Spleen (tissue), 7 donors: ENCODE measurements around the gene IZUMO4.

Experiments
- POLR2A ChIP-seq, 3 donors: fragments of 450-650 bp; IDR thresholded peaks; one replicate each; pipeline ENCODE4 v1.5.1; 2017; ENCODE audit warnings: antibody characterized with exemption in 3 of 3, mild to moderate bottlenecking in 1 of 3
- TF ChIP-seq, protein P1 (sequence below), 11 experiments: fragments of 200-600 bp in 7 of 11; fragments of 450-650 bp in 4 of 11; sonication (generic) in 4 of 11; IDR thresholded peaks in 8 of 11; conservative IDR thresholded peaks in 3 of 11; 1 replicate in 7 of 11; 2 replicates in 4 of 11; pipeline versions ENCODE4 v1.4.0 to v1.8.0; 2016 to 2021; ENCODE audit warnings: antibody characterized with exemption in 11 of 11, inconsistent platforms in 4 of 11, mild to moderate bottlenecking in 1 of 11
- donor health status: DM: no; HTN: no; CAD: no; lungs with moderate emphysema.
- donor health status: DM: no; HTN: no; CAD: no.
- donor health status: DM: no; HTN: no; CAD: no.

DNA sequence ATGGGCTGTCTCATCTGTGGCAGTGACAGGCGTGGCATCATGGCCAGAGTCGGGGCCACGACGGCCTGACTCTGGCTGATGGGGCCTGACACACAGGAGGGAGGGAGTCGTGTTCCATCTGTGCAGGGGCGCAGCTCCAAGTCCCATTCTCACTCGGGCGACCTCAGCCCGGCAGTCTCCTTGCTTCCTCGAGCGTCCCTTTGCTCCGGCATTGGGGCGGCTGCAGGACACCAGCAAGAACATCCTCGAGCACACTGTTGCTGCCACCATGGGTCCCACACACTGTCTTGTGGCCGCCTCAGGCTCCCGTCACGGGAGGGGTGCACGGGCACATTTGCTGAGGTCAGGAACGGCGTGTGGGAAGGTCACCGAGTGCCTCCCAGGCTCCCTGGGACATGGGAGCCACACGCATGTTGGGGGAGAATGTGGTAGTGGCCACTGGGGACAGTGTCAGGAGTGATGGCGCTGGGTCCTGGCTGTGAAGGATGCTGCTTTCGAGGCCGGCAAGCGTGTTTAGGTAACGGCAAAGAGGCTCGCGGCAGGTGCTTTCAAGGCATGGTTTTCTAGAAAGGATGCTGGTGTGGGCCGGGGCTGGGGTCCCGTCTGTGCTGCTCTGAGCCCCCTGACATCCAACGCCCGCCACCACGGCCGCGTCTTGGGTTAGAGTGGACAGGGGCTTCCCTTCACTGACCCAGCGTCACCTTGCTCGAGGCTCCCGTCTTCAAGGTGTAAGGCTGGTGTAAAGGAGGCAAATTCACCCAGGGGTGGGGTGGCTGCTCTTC lies 3.4 kb downstream of the IZUMO4 start:
- TF ChIP-seq, protein P1, sequence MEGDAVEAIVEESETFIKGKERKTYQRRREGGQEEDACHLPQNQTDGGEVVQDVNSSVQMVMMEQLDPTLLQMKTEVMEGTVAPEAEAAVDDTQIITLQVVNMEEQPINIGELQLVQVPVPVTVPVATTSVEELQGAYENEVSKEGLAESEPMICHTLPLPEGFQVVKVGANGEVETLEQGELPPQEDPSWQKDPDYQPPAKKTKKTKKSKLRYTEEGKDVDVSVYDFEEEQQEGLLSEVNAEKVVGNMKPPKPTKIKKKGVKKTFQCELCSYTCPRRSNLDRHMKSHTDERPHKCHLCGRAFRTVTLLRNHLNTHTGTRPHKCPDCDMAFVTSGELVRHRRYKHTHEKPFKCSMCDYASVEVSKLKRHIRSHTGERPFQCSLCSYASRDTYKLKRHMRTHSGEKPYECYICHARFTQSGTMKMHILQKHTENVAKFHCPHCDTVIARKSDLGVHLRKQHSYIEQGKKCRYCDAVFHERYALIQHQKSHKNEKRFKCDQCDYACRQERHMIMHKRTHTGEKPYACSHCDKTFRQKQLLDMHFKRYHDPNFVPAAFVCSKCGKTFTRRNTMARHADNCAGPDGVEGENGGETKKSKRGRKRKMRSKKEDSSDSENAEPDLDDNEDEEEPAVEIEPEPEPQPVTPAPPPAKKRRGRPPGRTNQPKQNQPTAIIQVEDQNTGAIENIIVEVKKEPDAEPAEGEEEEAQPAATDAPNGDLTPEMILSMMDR (IDR thresholded peaks at IDR 0.05 in 8 of 11, conservative IDR thresholded peaks at IDR 0.05 in 3 of 11): no peak
- no peak for TF ChIP-seq POLR2A (IDR thresholded peaks at IDR 0.05)
